PC-3 (cell line): Measurements from ENCODE around the gene AKAP7. TPM values are rescaled to one million over a fixed set of nuclear protein-coding genes. Genes with fewer than 3 reads are reported as not detected.

Experiments used
- ATAC-seq: fragments of 200-7000 bp; cut with Tn5 transposase; 2 replicates; pipeline ENCODE4 v1.9.1; 2020; ENCODE audit warnings: mild to moderate bottlenecking, moderate library complexity
- BruUV-seq: library from RNA; stranded (reverse); fragments of 400-500 nt; replicated peaks from 2 replicates; lab custom pipeline; 2021; lab: Mats Ljungman, UMichigan
- CTCF ChIA-PET: fragments of 300-600 bp; sonication (Branson Sonifier 250); formaldehyde crosslinking; loops from one replicate; lab custom pipeline; 2022; ENCODE audit warnings: antibody characterized with exemption; lab: Charles Lee
- POLR2A ChIA-PET: fragments of 300-600 bp; sonication (Branson Sonifier 250); formaldehyde crosslinking; loops from one replicate; lab custom pipeline; 2022; ENCODE audit warnings: antibody characterized with exemption; ENCODE audit not compliant: unreplicated experiment; lab: Charles Lee
- DNase-seq: peaks from one replicate; pipeline ENCODE4 v3.0.0-alpha.2; 2015
- H2AFZ ChIP-seq: fragments of 300-600 bp; sonication (generic); 2 replicates; pipeline ENCODE4 v1.6.0; 2016; ENCODE audit warnings: antibody characterized with exemption, low read length
- H3F3A ChIP-seq: fragments of 300-600 bp; sonication (generic); one replicate; pipeline ENCODE4 v1.6.0; 2017; ENCODE audit warnings: antibody characterized with exemption, low read length, control low read depth, mild to moderate bottlenecking; ENCODE audit not compliant: unreplicated experiment
- H3K27ac ChIP-seq: fragments of 300-600 bp; sonication (generic); 2 replicates; pipeline ENCODE4 v1.5.1; 2016; ENCODE audit warnings: mild to moderate bottlenecking, low read length
- H3K27me3 ChIP-seq: fragments of 300-600 bp; sonication (generic); 2 replicates; pipeline ENCODE4 v1.6.1; 2016; ENCODE audit warnings: low read length, mixed read lengths
- H3K36me3 ChIP-seq: fragments of 300-600 bp; sonication (generic); 2 replicates; pipeline ENCODE4 v1.6.1; 2016; ENCODE audit warnings: low read depth, mixed run types, low read length, mixed read lengths
- H3K4me1 ChIP-seq: fragments of 300-600 bp; sonication (generic); 2 replicates; pipeline ENCODE4 v1.5.1; 2016; ENCODE audit warnings: low read length; ENCODE audit not compliant: insufficient read depth
- H3K4me2 ChIP-seq: fragments of 300-600 bp; sonication (generic); 2 replicates; pipeline ENCODE4 v1.6.0; 2016; ENCODE audit warnings: low read length
- H3K4me3 ChIP-seq: fragments of 300-600 bp; sonication (generic); 2 replicates; pipeline ENCODE4 v1.5.1; 2016; ENCODE audit warnings: mild to moderate bottlenecking, low read length, mixed read lengths
- H3K79me2 ChIP-seq: fragments of 300-600 bp; sonication (generic); 2 replicates; pipeline ENCODE4 v1.6.1; 2017; ENCODE audit warnings: low read length, mixed read lengths
- H3K9ac ChIP-seq: fragments of 300-600 bp; sonication (generic); 2 replicates; pipeline ENCODE4 v1.6.0; 2016; ENCODE audit warnings: mild to moderate bottlenecking, low read length
- H3K9me2 ChIP-seq: fragments of 300-600 bp; sonication (generic); replicated peaks from 2 replicates; pipeline ENCODE4 v1.6.1; 2016; ENCODE audit warnings: mixed run types, low read length, mixed read lengths
- H3K9me3 ChIP-seq: fragments of 300-600 bp; sonication (generic); 2 replicates; pipeline ENCODE4 v1.6.1; 2016; ENCODE audit warnings: low read length, mixed read lengths
- H4K20me1 ChIP-seq: fragments of 300-600 bp; sonication (generic); 2 replicates; pipeline ENCODE4 v1.6.1; 2016; ENCODE audit warnings: low read length, mixed read lengths
- EZH2 ChIP-seq: fragments of 300-600 bp; sonication (generic); IDR thresholded peaks from one replicate; pipeline ENCODE4 v1.6.1; 2017; ENCODE audit warnings: antibody characterized with exemption, mild to moderate bottlenecking, low read length; ENCODE audit not compliant: unreplicated experiment
- EZH2phosphoT487 ChIP-seq: fragments of 300-600 bp; sonication (generic); IDR thresholded peaks from 2 replicates; pipeline ENCODE4 v1.6.1; 2018; ENCODE audit warnings: mild to moderate bottlenecking, antibody characterized with exemption, low read length, borderline replicate concordance
- intact Hi-C: fragments of 100-400 bp; cut with micrococcal nuclease; formaldehyde crosslinking; loops from 2 replicates; pipeline ENCODE4 v1.9.0; 2023
- total RNA-seq: library from RNA; depleted of rRNA; stranded (reverse); fragments of >200 nt; gene quantifications from 2 replicates; pipeline ENCODE4 v1.2.3, GENCODE V29; 2014
- TF ChIP-seq, protein P1 (sequence below): fragments of 300-600 bp; sonication (generic); conservative IDR thresholded peaks from 2 replicates; pipeline ENCODE4 v1.5.1; 2017; ENCODE audit warnings: antibody characterized with exemption, low read depth, mild to moderate bottlenecking, low read length

Gene AKAP7
- total RNA-seq, 1 experiment from 2014 or later = 3.6 TPM

DNA sequence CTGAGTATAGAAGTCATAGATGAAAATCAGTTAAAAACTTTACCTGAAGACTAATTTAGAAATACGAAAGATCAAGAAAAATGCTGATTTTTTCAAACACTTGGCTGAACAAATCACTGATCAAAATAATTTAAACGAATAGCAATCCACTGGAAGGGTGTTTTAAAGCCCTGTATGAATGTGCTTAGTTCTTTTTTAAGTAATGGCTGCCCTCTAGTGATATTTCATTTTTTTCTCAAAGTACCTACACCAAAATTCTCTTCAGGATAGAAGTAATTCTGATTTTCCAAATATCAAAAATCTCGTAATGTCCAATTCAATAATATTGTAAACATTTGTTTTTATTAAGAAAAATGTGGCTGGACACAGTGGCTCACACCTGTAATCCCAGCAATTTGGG, 32.5 kb downstream of the AKAP7 start:
- H3K4me1 ChIP-seq = peaks cover 5% of the 10 kb centered on the region; the same call in 1 of the 2 replicates
- no peaks in the 10 kb centered on the region for H3K79me2 ChIP-seq
- CTCF ChIA-PET = no interaction called here
- peak; percentile 2 for DNase-seq
- ATAC-seq = no peak
- H3K4me2 ChIP-seq = no peak overlapping the region
- no peaks in the 10 kb centered on the region for H3F3A ChIP-seq
- intact Hi-C loops = loop anchor here (2.0 kb wide), 1 partner anchor 283 kb away; no protein-coding TSS in a partner anchor
- no peaks in the 10 kb centered on the region for H4K20me1 ChIP-seq
- H3K9ac ChIP-seq = no peak overlapping the region
- H3K27ac ChIP-seq = no peak overlapping the region
- H3K36me3 ChIP-seq = no peaks in the 10 kb centered on the region
- H3K9me2 ChIP-seq = no peaks in the 10 kb centered on the region
- TF ChIP-seq, protein P1, sequence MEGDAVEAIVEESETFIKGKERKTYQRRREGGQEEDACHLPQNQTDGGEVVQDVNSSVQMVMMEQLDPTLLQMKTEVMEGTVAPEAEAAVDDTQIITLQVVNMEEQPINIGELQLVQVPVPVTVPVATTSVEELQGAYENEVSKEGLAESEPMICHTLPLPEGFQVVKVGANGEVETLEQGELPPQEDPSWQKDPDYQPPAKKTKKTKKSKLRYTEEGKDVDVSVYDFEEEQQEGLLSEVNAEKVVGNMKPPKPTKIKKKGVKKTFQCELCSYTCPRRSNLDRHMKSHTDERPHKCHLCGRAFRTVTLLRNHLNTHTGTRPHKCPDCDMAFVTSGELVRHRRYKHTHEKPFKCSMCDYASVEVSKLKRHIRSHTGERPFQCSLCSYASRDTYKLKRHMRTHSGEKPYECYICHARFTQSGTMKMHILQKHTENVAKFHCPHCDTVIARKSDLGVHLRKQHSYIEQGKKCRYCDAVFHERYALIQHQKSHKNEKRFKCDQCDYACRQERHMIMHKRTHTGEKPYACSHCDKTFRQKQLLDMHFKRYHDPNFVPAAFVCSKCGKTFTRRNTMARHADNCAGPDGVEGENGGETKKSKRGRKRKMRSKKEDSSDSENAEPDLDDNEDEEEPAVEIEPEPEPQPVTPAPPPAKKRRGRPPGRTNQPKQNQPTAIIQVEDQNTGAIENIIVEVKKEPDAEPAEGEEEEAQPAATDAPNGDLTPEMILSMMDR = peak; percentile 43; the same call in 1 of the 2 replicates
- TF ChIP-seq EZH2phosphoT487 = no peak
- no peak overlapping the region for H2AFZ ChIP-seq
- POLR2A ChIA-PET = no interaction called here
- no TSS peak for BruUV-seq
- H3K4me3 ChIP-seq = no peak overlapping the region
- no peaks in the 10 kb centered on the region for H3K27me3 ChIP-seq
- no peaks in the 10 kb centered on the region for H3K9me3 ChIP-seq

DNA sequence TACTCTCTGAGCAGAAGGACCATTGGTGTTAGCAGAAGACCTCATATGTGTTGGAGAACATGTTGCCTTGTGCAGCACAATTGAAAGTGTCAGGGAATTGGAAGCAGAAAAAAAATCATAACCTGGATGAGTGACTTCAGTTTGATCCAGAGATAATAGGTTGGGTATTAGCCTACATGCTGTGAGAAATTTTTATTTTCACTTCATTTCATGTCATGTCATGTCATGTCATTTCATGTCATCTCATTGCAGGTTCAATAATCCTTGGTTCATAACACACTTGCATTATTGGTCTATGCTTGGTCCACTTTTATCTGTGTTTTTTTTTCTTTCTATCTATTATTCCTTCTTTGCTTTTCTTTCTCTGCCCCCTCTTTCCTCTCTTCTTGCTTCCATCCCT, 34.3 kb downstream of the AKAP7 start:
- no peak for ATAC-seq
- no peaks in the 10 kb centered on the region for H3K27me3 ChIP-seq
- H3K4me3 ChIP-seq = no peak overlapping the region
- no peak overlapping the region for H3K9ac ChIP-seq
- BruUV-seq = no TSS peak
- intact Hi-C loops = no loop called here
- H3K9me3 ChIP-seq = no peaks in the 10 kb centered on the region
- no peak overlapping the region for H2AFZ ChIP-seq
- no peaks in the 10 kb centered on the region for H3F3A ChIP-seq
- TF ChIP-seq EZH2phosphoT487 (no peak), EZH2 (no peak)
- TF ChIP-seq, protein P1 = no peak
- ChIA-PET POLR2A (no interaction called here), CTCF (no interaction called here)
- no peaks in the 10 kb centered on the region for H4K20me1 ChIP-seq
- DNase-seq = no peak
- no peak overlapping the region for H3K27ac ChIP-seq
- no peaks in the 10 kb centered on the region for H3K79me2 ChIP-seq
- no peaks in the 10 kb centered on the region for H3K36me3 ChIP-seq
- H3K4me2 ChIP-seq = no peak overlapping the region
- H3K9me2 ChIP-seq = no peaks in the 10 kb centered on the region
- peaks cover 5% of the 10 kb centered on the region; the same call in 1 of the 2 replicates for H3K4me1 ChIP-seq

DNA sequence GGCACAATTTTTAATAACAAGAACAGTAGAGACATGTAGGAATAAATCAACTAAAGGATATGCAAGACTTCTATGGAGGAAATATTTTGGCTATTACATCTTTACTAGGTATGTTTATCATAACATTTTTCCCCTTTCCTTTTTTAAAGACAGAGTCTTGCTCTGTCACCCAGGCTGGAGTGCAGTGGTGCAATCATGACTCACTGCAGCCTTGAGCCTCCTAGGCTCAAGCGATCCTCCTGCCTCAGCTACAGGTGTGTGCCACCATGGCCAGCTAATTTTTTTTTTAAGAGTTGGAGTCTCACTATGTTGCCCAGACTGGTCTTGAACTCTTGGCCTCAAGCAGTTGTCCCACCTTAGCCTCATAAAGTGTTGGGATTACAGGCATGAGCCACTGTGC, 37.0 kb downstream of the AKAP7 start:
- ChIA-PET POLR2A (no interaction called here), CTCF (no interaction called here)
- no peak overlapping the region for H3K9ac ChIP-seq
- intact Hi-C loops = no loop called here
- no peaks in the 10 kb centered on the region for H3K36me3 ChIP-seq
- H3F3A ChIP-seq = no peaks in the 10 kb centered on the region
- no peaks in the 10 kb centered on the region for H3K9me3 ChIP-seq
- H3K4me1 ChIP-seq = peaks cover 5% of the 10 kb centered on the region; the same call in 1 of the 2 replicates
- peak; percentile 28 for DNase-seq
- ATAC-seq = no peak
- no peaks in the 10 kb centered on the region for H3K79me2 ChIP-seq
- no peaks in the 10 kb centered on the region for H4K20me1 ChIP-seq
- no peak overlapping the region for H3K27ac ChIP-seq
- H3K27me3 ChIP-seq = no peaks in the 10 kb centered on the region
- TF ChIP-seq EZH2phosphoT487 = no peak
- no peak for TF ChIP-seq EZH2
- TF ChIP-seq, protein P1 = no peak
- H3K9me2 ChIP-seq = no peaks in the 10 kb centered on the region
- H3K4me2 ChIP-seq = no peak overlapping the region
- H2AFZ ChIP-seq = no peak overlapping the region
- no peak overlapping the region for H3K4me3 ChIP-seq
- BruUV-seq = no TSS peak
